Left lung (tissue), 10 donors: ENCODE data around the gene RARA. TPM values are rescaled to one million over a fixed set of nuclear protein-coding genes. Genes with fewer than 3 reads are reported as not detected.
"Not testable (repeated sequence)": the region's sequence is repeated elsewhere in the genome, so short reads cannot be mapped to it uniquely, and the experiment has no call there.

Experiments used
- ATAC-seq: fragments of 200-7000 bp; cut with Tn5 transposase; one replicate; pipeline ENCODE4 v1.9.1; 2020; ENCODE audit warnings: moderate library complexity
- DNase-seq, 4 donors: peaks; one replicate each; pipeline ENCODE4 v3.0.0-alpha.2; 2013 to 2020
- H3K27ac ChIP-seq, 2 donors: fragments of 200-600 bp; sonication (generic) in 1 of 2; one replicate each; pipeline versions ENCODE4 v1.5.0 to v1.8.0; 2020 to 2021
- H3K27me3 ChIP-seq, 2 donors: fragments of 200-600 bp; sonication (generic) in 1 of 2; one replicate each; pipeline versions ENCODE4 v1.5.0 to v1.8.0; 2020 to 2021
- H3K36me3 ChIP-seq, 2 donors: fragments of 200-600 bp; sonication (generic) in 1 of 2; one replicate each; pipeline versions ENCODE4 v1.5.0 to v1.8.0; 2020 to 2021
- H3K4me1 ChIP-seq, 2 donors: fragments of 200-600 bp; one replicate each; pipeline ENCODE4 v1.8.0; 2021
- H3K4me3 ChIP-seq, 2 donors: fragments of 200-600 bp; sonication (generic) in 1 of 2; one replicate each; pipeline versions ENCODE4 v1.5.0 to v1.8.0; 2020 to 2021; ENCODE audit warnings: mild to moderate bottlenecking in 1 of 2
- H3K9me3 ChIP-seq, 2 donors: fragments of 200-600 bp; sonication (generic) in 1 of 2; one replicate each; pipeline versions ENCODE4 v1.5.0 to v1.8.0; 2020 to 2021
- CTCF ChIP-seq, 2 donors: fragments of 200-600 bp; sonication (generic) in 1 of 2; IDR thresholded peaks; one replicate each; pipeline versions ENCODE4 v1.5.0 to v1.8.0; 2021; ENCODE audit warnings: antibody characterized with exemption in 2 of 2
- intact Hi-C, 2 donors: fragments of 100-400 bp; cut with DNase I; formaldehyde crosslinking; loops; one replicate each; pipeline versions ENCODE4 v1.11.2 to v1.14.2; 2022
- polyA plus RNA-seq, 6 donors: library from polyadenylated mRNA; unstranded; fragments of 120-200 nt; gene quantifications; one replicate each; pipeline ENCODE4 v1.2.1, GENCODE V29; 2013; ENCODE audit not compliant: insufficient read length in 6 of 6
- total RNA-seq, 2 donors: library from RNA; stranded (reverse); fragmentation: NEBNext Ultra II Directional; extraction: Animal tissue kit (Norgen Biotek cat#: 25700); gene quantifications; one replicate each; pipeline ENCODE4 v1.2.1, GENCODE V29; 2021
- donor health status: DM: no; HTN: yes; CAD: no.
- donor health status: DM: no; HTN: no; CAD: no.

The RARA gene
- total and polyA plus RNA-seq, 8 donors, result 45.5 to 62.6 (median 53.1) TPM

- peak; percentile 70 for ATAC-seq
Observed at GRCh38 chr17:40303009-40303657, 5.8 kb upstream of the RARA start.

GRCh38 chr17:40303708-40304551 lies 5.0 kb upstream of the RARA start:
- Histone ChIP-seq H3K4me1 (peaks cover 38 to 49% of the 10 kb centered on the region in 2 donors), H3K36me3 (no peaks in the 10 kb centered on the region), H3K4me3 (no peak overlapping the region), H3K9me3 (no peaks in the 10 kb centered on the region), H3K27ac (peak overlapping the region in 1 of 2 donors; percentile 0), H3K27me3 (no peaks in the 10 kb centered on the region)
- no peak for TF ChIP-seq CTCF (IDR thresholded peaks at IDR 0.05)
- peak; percentile 52 for ATAC-seq
- intact Hi-C loops, result loop anchor here in 1 of 2 donors (10.0 kb wide), 1 partner anchor 51 kb away; no protein-coding TSS in a partner anchor
- DNase-seq, result peak in 1 of 4 donors; percentile 72

More at GRCh38 chr17:40303009-40303657, 5.8 kb upstream of the RARA start:
- no peak overlapping the region for H3K4me3 ChIP-seq
- peak overlapping the region in 1 of 2 donors; percentile 0 for H3K27ac ChIP-seq
- no peaks in the 10 kb centered on the region for H3K9me3 ChIP-seq
- DNase-seq, result peak in 1 of 4 donors; percentile 79
- intact Hi-C loops, result loop anchor here in 1 of 2 donors (10.0 kb wide), 1 partner anchor 52 kb away; no protein-coding TSS in a partner anchor
- H3K36me3 ChIP-seq, result no peaks in the 10 kb centered on the region
- peaks cover 30 to 41% of the 10 kb centered on the region in 2 donors for H3K4me1 ChIP-seq
- H3K27me3 ChIP-seq, result no peaks in the 10 kb centered on the region
- TF ChIP-seq CTCF (IDR thresholded peaks at IDR 0.05), result peak; percentile 69 to 76

- DNase-seq, H3K27me3 ChIP-seq, H3K36me3 ChIP-seq, H3K4me3 ChIP-seq, H3K9me3 ChIP-seq: not testable (repeated sequence)
- Histone ChIP-seq H3K27ac (peak overlapping the region in 1 of 2 donors; percentile 50), H3K4me1 (peaks cover 44 to 55% of the 10 kb centered on the region in 2 donors)
- intact Hi-C loops, result loop anchor here in 1 of 2 donors (10.0 kb wide), 1 partner anchor 50 kb away; no protein-coding TSS in a partner anchor
- peak; percentile 10 for ATAC-seq
Observed at GRCh38 chr17:40304552-40304863, 4.5 kb upstream of the RARA start.

- not testable (repeated sequence) for H3K36me3 ChIP-seq, H3K27me3 ChIP-seq, H3K4me3 ChIP-seq, H3K9me3 ChIP-seq, ATAC-seq, DNase-seq
- Histone ChIP-seq H3K27ac (peak overlapping the region in 1 of 2 donors; percentile 50), H3K4me1 (peaks cover 47 to 58% of the 10 kb centered on the region in 2 donors)
- intact Hi-C loops, result loop anchor here (5.0 to 10.0 kb wide), 2 partner anchors 47 to 50 kb away; no protein-coding TSS in a partner anchor
Observed at GRCh38 chr17:40304866-40305265, 4.1 kb upstream of the RARA start.

GRCh38 chr17:40306395-40306794 lies 2.6 kb upstream of the RARA start:
- Histone ChIP-seq H3K27me3 (no peaks in the 10 kb centered on the region), H3K4me1 (peaks cover 63 to 73% of the 10 kb centered on the region in 2 donors), H3K36me3 (no peaks in the 10 kb centered on the region), H3K9me3 (no peaks in the 10 kb centered on the region), H3K4me3 (no peak overlapping the region), H3K27ac (peak overlapping the region; percentile 76 to 80)
- TF ChIP-seq CTCF (IDR thresholded peaks at IDR 0.05), result no peak
- ATAC-seq, result no peak
- intact Hi-C loops, result loop anchor here (5.0 to 10.0 kb wide), 2 partner anchors 46 to 48 kb away; no protein-coding TSS in a partner anchor
- DNase-seq, result no peak
